C4-2B (cell line): ENCODE measurements around the gene F11R.

Source experiments
- CTCF ChIP-seq: fragments of 450-650 bp; conservative IDR thresholded peaks from 2 replicates; pipeline ENCODE4 v1.5.1; 2017; ENCODE audit warnings: mild to moderate bottlenecking
- ZFX ChIP-seq: fragments of 450-650 bp; IDR thresholded peaks from 2 replicates; pipeline ENCODE4 v1.6.1; 2017

GRCh38 chr1:160954158-160955104 is 66.5 kb downstream of the F11R start, which contains the start of gene ITLN2:
- peak; percentile 86 for TF ChIP-seq CTCF
- no peak for TF ChIP-seq ZFX
